ENCODE results near the gene NINJ2. TPM values are rescaled to one million over a fixed set of nuclear protein-coding genes. Genes with fewer than 3 reads are reported as not detected.
A peak's percentile ranks its signal among the peaks of the same experiment; 100 is the strongest.

The NINJ2 gene
- total and polyA plus RNA-seq, 12 donors: 1.9 to 25.7 (median 8.3) TPM

DNA sequence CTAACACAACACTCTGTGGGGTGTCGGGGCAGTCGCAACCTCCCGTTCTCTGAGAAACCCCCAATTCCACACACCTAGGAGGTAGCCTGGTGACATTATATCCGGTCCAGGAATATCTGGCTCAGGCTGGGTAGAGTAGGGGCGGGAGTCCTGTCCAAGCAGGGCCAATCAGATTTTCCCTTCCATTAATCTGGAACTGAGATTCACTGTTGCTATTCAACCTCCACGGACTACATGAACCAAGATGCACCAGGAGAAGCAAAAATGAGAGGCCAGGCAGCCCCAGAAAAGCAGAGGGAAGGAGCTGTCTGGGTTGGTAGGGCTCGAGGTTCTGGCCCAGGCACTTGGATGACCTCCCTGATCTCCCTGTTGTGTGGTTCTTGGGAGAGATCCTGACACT lies 51.0 kb downstream of the NINJ2 start:
- peak overlapping the region in 1 of 10 donors; percentile 94 for H3K27ac ChIP-seq
- TF ChIP-seq, protein P1, sequence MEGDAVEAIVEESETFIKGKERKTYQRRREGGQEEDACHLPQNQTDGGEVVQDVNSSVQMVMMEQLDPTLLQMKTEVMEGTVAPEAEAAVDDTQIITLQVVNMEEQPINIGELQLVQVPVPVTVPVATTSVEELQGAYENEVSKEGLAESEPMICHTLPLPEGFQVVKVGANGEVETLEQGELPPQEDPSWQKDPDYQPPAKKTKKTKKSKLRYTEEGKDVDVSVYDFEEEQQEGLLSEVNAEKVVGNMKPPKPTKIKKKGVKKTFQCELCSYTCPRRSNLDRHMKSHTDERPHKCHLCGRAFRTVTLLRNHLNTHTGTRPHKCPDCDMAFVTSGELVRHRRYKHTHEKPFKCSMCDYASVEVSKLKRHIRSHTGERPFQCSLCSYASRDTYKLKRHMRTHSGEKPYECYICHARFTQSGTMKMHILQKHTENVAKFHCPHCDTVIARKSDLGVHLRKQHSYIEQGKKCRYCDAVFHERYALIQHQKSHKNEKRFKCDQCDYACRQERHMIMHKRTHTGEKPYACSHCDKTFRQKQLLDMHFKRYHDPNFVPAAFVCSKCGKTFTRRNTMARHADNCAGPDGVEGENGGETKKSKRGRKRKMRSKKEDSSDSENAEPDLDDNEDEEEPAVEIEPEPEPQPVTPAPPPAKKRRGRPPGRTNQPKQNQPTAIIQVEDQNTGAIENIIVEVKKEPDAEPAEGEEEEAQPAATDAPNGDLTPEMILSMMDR (IDR thresholded peaks at IDR 0.05): no peak

DNA sequence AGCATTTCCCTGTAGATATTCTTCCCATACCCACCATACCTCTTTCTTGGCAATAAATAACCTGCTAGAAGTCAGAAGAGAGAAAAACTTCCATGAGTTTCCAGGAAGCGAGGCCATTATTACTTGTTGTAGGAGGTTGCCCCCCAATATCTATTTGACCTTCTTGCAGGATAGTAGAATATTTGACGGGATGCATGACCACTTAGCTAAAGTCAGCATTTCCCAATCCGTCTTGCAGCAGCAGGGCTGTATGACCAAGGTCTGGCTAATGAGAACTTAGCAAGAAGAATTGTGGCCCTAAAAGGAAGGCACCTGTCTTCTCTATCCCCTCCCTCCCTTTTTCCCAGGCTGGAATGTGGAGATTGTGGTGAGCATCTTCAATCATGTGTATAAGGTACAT lies 51.5 kb downstream of the NINJ2 start:
- H3K9me3 ChIP-seq: no peaks in the 10 kb centered on the region
- 89 to 96% methylated on average over 3 of the region's 3 CpGs for WGBS, 2 donors
- TF ChIP-seq, protein P1 (IDR thresholded peaks at IDR 0.05): no peak
- ATAC-seq (no peak), DNase-seq (no peak)
- H3K27ac ChIP-seq: peak overlapping the region in 3 of 10 donors; percentile 66 to 94 (median 83)
- H3K4me3 ChIP-seq: no peak overlapping the region
- intact Hi-C loops (cut with DNase I): no loop called here
- H3K36me3 ChIP-seq: no peaks in the 10 kb centered on the region
- peaks cover 22 to 95% (median 63%) of the 10 kb centered on the region in 9 donors for H3K4me1 ChIP-seq
- no peaks in the 10 kb centered on the region for H3K27me3 ChIP-seq

More for the DNA sequence above, 51.0 kb downstream of the NINJ2 start:
- 89 to 90% methylated on average over 7 of the region's 7 CpGs for WGBS, 2 donors
- intact Hi-C loops (cut with DNase I): no loop called here
- peaks cover 24 to 95% (median 62%) of the 10 kb centered on the region in 9 donors for H3K4me1 ChIP-seq
- H3K27me3 ChIP-seq: no peaks in the 10 kb centered on the region
- no peaks in the 10 kb centered on the region for H3K36me3 ChIP-seq
- no peak for DNase-seq
- H3K4me3 ChIP-seq: no peak overlapping the region
- ATAC-seq: no peak
- H3K9me3 ChIP-seq: no peaks in the 10 kb centered on the region

DNA sequence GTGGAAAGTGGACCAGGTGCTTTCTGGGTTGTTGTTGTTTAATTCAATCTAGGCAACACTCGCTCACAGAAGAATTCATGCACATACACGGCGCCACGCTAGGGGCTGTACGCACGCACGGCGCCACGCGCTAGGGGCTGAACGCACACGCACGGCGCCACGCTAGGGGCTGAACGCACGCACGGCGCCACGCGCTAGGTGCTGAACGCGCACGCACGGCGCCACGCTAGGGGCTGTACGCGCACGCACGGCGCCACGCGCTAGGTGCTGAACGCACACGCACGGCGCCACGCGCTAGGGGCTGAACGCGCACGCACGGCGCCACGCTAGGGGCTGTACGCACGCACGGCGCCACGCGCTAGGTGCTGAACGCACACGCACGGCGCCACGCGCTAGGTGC lies 54.3 kb downstream of the NINJ2 start:
- Histone ChIP-seq H3K4me1 (peaks cover 13 to 80% (median 49%) of the 10 kb centered on the region in 9 donors), H3K27me3 (no peaks in the 10 kb centered on the region), H3K4me3 (no peak overlapping the region), H3K36me3 (no peaks in the 10 kb centered on the region), H3K9me3 (no peaks in the 10 kb centered on the region), H3K27ac (peak overlapping the region in 8 of 10 donors; percentile 69 to 94 (median 76))
- ATAC-seq (no peak), DNase-seq (no peak)
- TF ChIP-seq, protein P1 (IDR thresholded peaks at IDR 0.05): no peak
- WGBS, 2 donors: 96 to 98% methylated on average over 38 to 58 of the region's 58 CpGs
- intact Hi-C loops (cut with DNase I): no loop called here

DNA sequence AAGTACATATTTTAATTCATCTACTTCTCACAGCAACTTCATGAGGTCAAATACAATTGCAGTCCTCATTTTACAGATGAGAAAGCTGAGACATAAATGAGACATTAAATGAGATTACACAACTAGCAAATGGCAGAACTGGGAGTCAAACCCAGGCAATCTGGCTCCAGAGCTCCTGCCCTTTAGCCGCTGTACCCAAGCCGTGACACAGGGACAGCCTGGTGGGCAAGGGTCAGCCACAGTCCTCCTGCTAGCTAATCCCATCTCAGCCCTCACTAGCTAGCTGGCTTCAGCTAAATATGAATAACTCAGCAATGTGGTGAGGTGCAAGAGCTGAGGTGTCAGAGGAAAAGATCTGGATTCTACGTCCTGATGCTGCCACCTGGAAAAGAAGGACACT lies 54.8 kb downstream of the NINJ2 start:
- no peak overlapping the region for H3K4me3 ChIP-seq
- H3K36me3 ChIP-seq: no peaks in the 10 kb centered on the region
- peaks cover 13 to 76% (median 49%) of the 10 kb centered on the region in 9 donors for H3K4me1 ChIP-seq
- no peaks in the 10 kb centered on the region for H3K9me3 ChIP-seq
- TF ChIP-seq, protein P1 (IDR thresholded peaks at IDR 0.05): no peak
- DNase-seq (no peak), ATAC-seq (no peak)
- peak overlapping the region; percentile 41 to 81 (median 71) for H3K27ac ChIP-seq
- no peaks in the 10 kb centered on the region for H3K27me3 ChIP-seq
- intact Hi-C loops (cut with DNase I): no loop called here
- WGBS, 2 donors: 89 to 96% methylated on average over 3 of the region's 3 CpGs
